ENCODE data around the gene RPGR. TPM values are rescaled to one million over a fixed set of nuclear protein-coding genes. Genes with fewer than 3 reads are reported as not detected.

RPGR gene
- 4.5 and 4.8 TPM in 2 replicates for total RNA-seq

GRCh38 chrX:38327007-38327774, at the start of gene RPGR:
TSS of gene RPGR (minus strand) at chrX:38327509. CDS start at chrX:38327367, 142 bp downstream.
- intact Hi-C loops (cut with micrococcal nuclease): loop anchor here (1.0 to 10.0 kb wide), 10 partner anchors 67 to 1680 kb away; partner anchors contain the start of genes MID1IP1 and TSPAN7

- intact Hi-C loops (cut with micrococcal nuclease): no loop called here
Observed at GRCh38 chrX:38376747-38377146, 49.4 kb upstream of the RPGR start.

GRCh38 chrX:38375891-38376290, 48.6 kb upstream of the RPGR start:
- intact Hi-C loops (cut with micrococcal nuclease): no loop called here

GRCh38 chrX:38374431-38374830, 47.1 kb upstream of the RPGR start:
- intact Hi-C loops (cut with micrococcal nuclease): no loop called here

- intact Hi-C loops (cut with micrococcal nuclease): no loop called here
Observed at GRCh38 chrX:38371641-38372040, 44.3 kb upstream of the RPGR start.

- intact Hi-C loops (cut with micrococcal nuclease): no loop called here
Observed at GRCh38 chrX:38368774-38369173, 41.5 kb upstream of the RPGR start.

DNA sequence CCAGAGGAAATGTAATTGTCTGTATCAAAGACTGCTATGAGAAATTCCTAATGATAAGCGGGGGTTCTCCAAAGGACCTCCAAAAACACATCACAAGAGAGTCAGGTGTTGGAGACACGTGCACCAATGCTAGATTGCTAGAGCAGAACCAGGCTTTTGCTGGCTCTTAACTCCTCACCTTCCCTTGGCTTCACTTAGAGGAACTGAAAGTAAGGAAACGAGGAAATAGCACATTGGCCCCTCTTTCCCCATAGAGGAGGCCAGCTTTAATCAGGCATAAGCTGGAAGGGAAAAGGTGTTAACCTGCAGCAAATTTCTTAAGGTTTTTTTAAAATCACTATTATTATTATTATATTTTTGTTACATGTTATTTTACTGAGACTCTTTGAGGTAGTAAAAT, 38.6 kb upstream of the RPGR start:
- intact Hi-C loops (cut with micrococcal nuclease): no loop called here

DNA sequence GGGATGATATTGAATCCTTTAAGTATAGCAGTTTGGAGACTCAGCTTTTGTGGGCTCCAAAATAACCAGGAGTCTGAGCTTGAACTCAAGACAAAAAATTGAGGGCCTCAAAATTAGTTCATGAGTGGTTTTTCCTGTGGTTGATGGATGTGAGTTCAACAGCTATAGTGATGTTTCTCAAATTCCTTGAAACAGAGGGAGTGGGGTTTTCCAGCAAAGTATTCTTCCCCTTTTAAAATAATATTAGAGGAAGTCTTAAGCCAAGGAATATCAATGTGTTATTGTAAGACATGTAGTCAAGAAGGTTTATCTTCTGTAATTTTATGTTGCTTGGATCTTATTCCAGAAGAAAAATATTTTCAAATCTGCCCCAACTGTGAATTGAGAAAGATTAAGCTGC, 35.7 kb upstream of the RPGR start:
- intact Hi-C loops (cut with micrococcal nuclease): no loop called here

DNA sequence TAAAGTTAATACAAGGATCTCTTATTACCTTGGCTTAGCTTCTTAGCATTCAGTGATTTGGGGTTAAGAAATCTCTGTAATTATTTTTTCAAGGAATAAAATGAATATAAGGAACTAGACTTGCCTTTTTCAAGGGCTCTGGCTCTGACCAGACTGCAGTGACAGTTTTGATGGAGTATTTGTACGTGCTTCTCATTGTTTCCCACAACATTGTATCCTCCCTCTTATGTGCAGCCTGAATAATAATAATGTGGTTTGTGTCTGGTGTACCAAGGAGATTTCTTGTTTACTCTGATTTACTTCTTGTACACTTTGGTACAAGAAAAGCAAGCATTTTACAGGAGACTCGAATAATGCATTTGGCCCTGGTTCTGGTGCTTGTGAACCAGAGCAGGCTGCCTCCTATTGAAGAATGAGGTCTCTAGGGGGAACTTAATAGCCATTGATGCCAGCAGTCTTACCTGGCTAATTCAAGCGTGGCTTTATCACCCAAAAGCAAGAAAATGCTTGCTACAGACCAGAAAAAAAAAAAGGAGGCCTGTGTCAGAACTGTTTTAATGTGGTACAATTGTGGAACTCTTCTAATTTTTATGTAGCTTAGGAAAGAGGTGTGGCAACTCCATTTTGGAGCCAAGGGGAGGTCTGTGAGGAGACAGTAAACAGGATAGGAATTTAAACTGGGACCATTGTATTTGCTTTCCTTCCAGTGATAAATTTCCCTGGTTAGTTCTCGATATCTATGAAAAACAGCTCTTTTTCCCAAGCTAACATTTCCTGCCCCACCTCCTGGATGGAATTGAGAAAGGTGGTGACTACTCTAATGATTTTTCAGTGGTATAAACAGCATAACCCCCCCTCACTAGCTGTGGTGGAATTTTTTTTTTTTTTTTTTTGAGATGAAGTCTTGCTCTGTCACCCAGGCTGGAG, 30.7 kb upstream of the RPGR start:
- intact Hi-C loops (cut with micrococcal nuclease): no loop called here

- intact Hi-C loops (cut with micrococcal nuclease): no loop called here
Observed at GRCh38 chrX:38356401-38356800, 29.1 kb upstream of the RPGR start.

- intact Hi-C loops (cut with micrococcal nuclease): no loop called here
Observed at GRCh38 chrX:38352362-38352761, 25.1 kb upstream of the RPGR start, which contains the start of gene OTC. TSS of gene OTC (plus strand) at chrX:38352604. CDS start at chrX:38352697, 93 bp downstream.

DNA sequence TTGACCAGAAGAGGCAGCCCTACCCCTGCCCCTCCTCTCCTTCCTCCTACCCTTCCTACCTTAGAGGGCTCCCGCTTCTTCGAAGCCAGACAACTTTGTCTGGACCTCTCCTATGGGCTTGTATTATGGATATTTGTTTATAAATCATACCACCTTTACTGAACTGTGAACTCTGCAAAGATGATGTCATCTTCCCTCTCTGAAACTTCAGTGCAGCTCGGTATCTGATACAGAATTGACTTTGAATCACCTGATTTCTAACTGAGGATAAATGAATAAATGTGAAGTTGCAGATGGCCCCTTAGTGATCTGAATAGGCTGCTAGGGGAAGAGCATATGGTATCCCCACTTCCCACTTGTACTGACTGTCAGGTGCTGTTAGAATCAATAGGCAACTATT, 24.0 kb upstream of the RPGR start:
- intact Hi-C loops (cut with micrococcal nuclease): no loop called here

- intact Hi-C loops (cut with micrococcal nuclease): no loop called here
Observed at GRCh38 chrX:38347136-38347535, 19.8 kb upstream of the RPGR start.

DNA sequence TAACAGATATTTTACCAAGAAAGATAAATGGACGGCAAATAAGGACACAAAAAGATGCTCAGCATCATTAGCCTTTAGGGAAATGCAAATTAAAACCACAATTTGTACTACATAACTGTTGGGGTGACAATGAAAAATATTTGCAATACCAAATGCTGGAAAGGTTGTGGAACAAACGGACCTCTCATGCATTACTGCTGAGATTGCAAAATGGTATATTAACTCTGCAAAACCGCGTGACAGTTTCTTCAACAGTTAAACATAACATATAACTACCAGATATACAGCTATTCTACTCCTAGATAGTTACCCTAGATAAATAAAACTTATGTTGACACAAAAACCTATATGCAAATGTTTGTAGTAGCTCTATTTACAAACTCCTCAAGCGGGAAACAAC, 18.8 kb upstream of the RPGR start:
- intact Hi-C loops (cut with micrococcal nuclease): no loop called here

DNA sequence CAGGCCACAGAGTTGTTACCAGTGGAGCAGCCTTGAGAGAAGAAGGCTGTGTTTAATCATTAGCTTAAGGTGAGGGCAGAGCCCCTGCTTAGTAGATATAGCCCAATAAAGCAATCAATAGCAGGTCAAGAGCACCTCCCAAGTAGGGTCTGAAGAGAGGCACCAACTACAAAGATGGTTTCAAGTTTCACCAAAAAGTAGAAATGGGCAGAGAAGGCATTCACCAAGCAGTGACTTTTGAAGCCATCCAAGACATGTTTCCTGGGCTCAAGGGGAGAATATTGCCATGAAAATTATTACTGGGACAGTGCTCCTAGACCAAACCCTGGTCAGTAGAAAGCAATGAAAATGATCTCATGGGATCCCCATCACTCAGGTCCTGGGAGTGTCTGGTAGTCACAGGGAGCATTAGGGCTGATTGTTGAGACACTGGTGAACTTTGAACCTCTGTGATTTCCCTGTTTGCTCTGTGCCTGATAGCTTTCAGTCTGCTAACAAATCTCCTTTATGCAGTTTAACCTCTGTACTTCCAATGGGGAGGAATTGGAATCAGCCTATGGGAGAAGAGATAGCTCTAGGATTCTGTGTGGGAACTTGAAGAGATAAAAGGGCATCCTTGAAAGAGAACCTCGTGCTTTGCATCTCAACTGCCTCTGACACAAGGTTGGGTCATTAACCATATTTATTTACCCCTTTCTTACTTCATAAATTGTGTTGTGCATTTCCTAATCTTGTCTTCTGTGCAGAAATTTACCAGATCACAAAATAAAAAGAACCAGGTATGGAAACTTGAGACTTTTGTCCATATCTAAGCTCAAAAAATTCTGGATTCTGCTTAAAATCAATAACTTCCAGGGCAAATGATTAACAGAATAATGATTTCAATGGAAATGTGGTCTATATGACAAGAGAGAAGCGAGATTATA, 15.8 kb upstream of the RPGR start:
- intact Hi-C loops (cut with micrococcal nuclease): no loop called here

GRCh38 chrX:38341442-38341841, 14.1 kb upstream of the RPGR start:
- intact Hi-C loops (cut with micrococcal nuclease): no loop called here

DNA sequence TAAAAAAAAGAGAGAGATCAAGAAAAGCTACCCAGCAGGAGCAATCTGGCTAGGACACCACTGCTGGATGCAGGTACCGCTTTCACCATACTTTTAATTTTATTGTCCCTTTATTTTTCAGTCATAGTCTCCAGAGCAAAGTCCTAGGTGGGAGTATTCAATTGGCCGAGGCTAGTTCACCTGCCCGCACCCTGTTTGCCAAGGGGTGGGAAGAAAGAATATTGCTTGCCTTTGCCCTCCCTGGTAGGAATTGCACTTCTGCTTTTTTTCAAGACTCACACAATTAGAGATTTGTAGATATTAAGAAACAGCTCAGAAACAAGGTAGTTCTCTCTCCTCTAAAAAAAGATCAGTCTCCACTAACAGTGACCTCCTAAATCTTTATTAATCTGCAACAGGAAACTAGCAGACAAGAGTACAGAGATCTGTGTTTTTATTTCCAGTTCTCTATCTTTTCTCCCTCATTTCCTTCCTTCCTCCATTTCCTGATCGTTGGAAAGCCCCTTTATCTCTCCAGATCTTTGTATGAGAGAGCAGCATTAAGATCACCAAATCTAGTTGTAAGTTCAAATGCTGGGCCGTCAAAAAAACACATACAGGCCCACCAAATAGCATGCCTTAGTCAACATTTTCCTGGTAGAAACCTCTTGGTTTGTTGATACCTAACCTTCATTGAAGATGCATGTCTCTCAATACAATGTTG, 9.4 kb upstream of the RPGR start:
- intact Hi-C loops (cut with micrococcal nuclease): no loop called here

GRCh38 chrX:38335382-38335781, 8.1 kb upstream of the RPGR start:
- intact Hi-C loops (cut with micrococcal nuclease): no loop called here

- intact Hi-C loops (cut with micrococcal nuclease): no loop called here
Observed at GRCh38 chrX:38332505-38332904, 5.2 kb upstream of the RPGR start.

DNA sequence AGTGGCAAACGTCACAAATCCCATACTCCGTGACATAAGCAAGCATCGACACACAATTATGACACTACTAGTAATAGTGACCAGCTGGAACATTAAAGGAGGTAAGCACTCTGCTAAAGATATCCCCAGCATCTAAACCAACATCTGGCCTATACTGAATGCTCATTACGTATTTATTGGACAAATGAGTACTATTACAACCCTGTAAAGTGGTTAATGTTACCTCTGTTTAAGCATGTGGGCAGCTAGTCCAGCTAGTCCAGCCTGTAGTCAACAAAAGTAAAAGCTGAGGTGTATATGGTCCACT, 419 bp upstream of the RPGR start:
- intact Hi-C loops (cut with micrococcal nuclease): loop anchor here (1.0 to 10.0 kb wide), 10 partner anchors 67 to 1680 kb away; partner anchors contain the start of genes MID1IP1 and TSPAN7
